ENCODE results near the gene PJA1.

Gene PJA1

GRCh38 chrX:69154051-69154450 lies 11.2 kb downstream of the PJA1 start:
- TF ChIP-seq EZH2phosphoT487 (IDR thresholded peaks at IDR 0.05; ENCODE audit: borderline replicate concordance), result no peak

DNA sequence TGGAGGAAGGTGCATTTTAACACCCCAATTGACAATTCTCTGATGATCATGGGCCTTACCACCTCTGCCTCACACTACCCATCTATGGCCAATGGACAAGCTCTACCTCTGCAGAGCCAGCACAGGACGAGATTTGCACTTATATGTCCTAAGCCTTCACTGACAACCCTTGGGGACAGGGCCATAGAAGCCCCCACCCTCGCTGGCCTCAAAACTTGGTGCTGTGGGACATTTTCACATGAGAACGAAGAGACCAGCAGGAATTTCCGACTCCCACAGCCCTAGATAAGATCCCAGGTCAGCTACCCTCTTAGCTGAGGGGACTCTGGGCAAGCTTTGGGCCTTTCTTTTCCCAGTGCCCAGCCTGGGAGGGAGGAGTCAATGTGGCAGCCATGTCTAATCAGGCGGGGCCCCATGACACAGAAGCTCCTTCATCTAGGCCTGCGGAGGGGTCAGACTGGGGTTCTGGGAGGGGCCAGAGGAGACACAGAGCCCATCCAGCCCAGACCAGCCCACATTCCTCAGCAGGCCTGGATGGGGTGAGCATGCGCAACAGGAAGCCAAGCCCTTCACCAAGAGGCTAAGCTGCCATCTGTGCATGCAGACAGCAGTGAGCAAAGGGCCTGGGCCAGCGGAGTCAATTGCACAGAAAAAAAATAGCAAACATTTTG lies 12.1 kb downstream of the PJA1 start:
- H3K4me1 ChIP-seq (ENCODE audit: insufficient read depth, low read length, poor library complexity, severe bottlenecking), result peaks cover 7% of the 10 kb centered on the region
- no peaks in the 10 kb centered on the region for H3K9me3 ChIP-seq (ENCODE audit: insufficient read depth, low read depth, low read length)
- H3K36me3 ChIP-seq (ENCODE audit: insufficient read depth, low read length), result no peaks in the 10 kb centered on the region
- no peaks in the 10 kb centered on the region for H4K20me1 ChIP-seq (ENCODE audit: insufficient read depth, low read length, poor library complexity, severe bottlenecking)
- no peak overlapping the region for H3K9ac ChIP-seq (ENCODE audit: low read depth, low read length, poor library complexity, severe bottlenecking)
- no peaks in the 10 kb centered on the region for H3F3A ChIP-seq (ENCODE audit: low read depth)
- no peaks in the 10 kb centered on the region for H3K79me2 ChIP-seq (ENCODE audit: insufficient read depth, low read length)
- no peaks in the 10 kb centered on the region for H3K27me3 ChIP-seq (ENCODE audit: insufficient read depth, low read length, poor library complexity, severe bottlenecking)
- no peak overlapping the region for H2AFZ ChIP-seq (ENCODE audit: low read length)
- H3K9me2 ChIP-seq (replicated peaks; ENCODE audit: low read depth, low read length), result no peaks in the 10 kb centered on the region
- no peak overlapping the region for H3K4me2 ChIP-seq (ENCODE audit: low read depth, low read length, poor library complexity, severe bottlenecking)
- H3K4me3 ChIP-seq (ENCODE audit: low read length, poor library complexity, severe bottlenecking), result no peak overlapping the region
- TF ChIP-seq CTCF (conservative IDR thresholded peaks at IDR 0.05; ENCODE audit: low read length) (no peak), EZH2phosphoT487 (IDR thresholded peaks at IDR 0.05; ENCODE audit: borderline replicate concordance) (no peak)

More at GRCh38 chrX:69154051-69154450, 11.2 kb downstream of the PJA1 start:
- Histone ChIP-seq H3K9me3 (ENCODE audit: insufficient read depth, low read depth, low read length) (no peaks in the 10 kb centered on the region), H3K36me3 (ENCODE audit: insufficient read depth, low read length) (no peaks in the 10 kb centered on the region), H3K9me2 (replicated peaks; ENCODE audit: low read depth, low read length) (no peaks in the 10 kb centered on the region), H3F3A (ENCODE audit: low read depth) (no peaks in the 10 kb centered on the region), H3K79me2 (ENCODE audit: insufficient read depth, low read length) (no peaks in the 10 kb centered on the region), H3K4me2 (ENCODE audit: low read depth, low read length, poor library complexity, severe bottlenecking) (no peak overlapping the region), H3K9ac (ENCODE audit: low read depth, low read length, poor library complexity, severe bottlenecking) (no peak overlapping the region), H4K20me1 (ENCODE audit: insufficient read depth, low read length, poor library complexity, severe bottlenecking) (no peaks in the 10 kb centered on the region), H3K27me3 (ENCODE audit: insufficient read depth, low read length, poor library complexity, severe bottlenecking) (no peaks in the 10 kb centered on the region), H3K4me3 (ENCODE audit: low read length, poor library complexity, severe bottlenecking) (no peak overlapping the region), H3K4me1 (ENCODE audit: insufficient read depth, low read length, poor library complexity, severe bottlenecking) (peaks cover 7% of the 10 kb centered on the region), H2AFZ (ENCODE audit: low read length) (no peak overlapping the region)

GRCh38 chrX:69152417-69152841 lies 12.8 kb downstream of the PJA1 start:
- Histone ChIP-seq H4K20me1 (ENCODE audit: insufficient read depth, low read length, poor library complexity, severe bottlenecking) (no peaks in the 10 kb centered on the region), H3K4me2 (ENCODE audit: low read depth, low read length, poor library complexity, severe bottlenecking) (no peak overlapping the region), H3K4me1 (ENCODE audit: insufficient read depth, low read length, poor library complexity, severe bottlenecking) (peaks cover 7% of the 10 kb centered on the region), H3K9me2 (replicated peaks; ENCODE audit: low read depth, low read length) (no peaks in the 10 kb centered on the region), H3K9me3 (ENCODE audit: insufficient read depth, low read depth, low read length) (no peaks in the 10 kb centered on the region), H3K36me3 (ENCODE audit: insufficient read depth, low read length) (no peaks in the 10 kb centered on the region), H3K4me3 (ENCODE audit: low read length, poor library complexity, severe bottlenecking) (no peak overlapping the region), H3F3A (ENCODE audit: low read depth) (no peaks in the 10 kb centered on the region), H3K27me3 (ENCODE audit: insufficient read depth, low read length, poor library complexity, severe bottlenecking) (no peaks in the 10 kb centered on the region), H2AFZ (ENCODE audit: low read length) (no peak overlapping the region), H3K79me2 (ENCODE audit: insufficient read depth, low read length) (no peaks in the 10 kb centered on the region), H3K9ac (ENCODE audit: low read depth, low read length, poor library complexity, severe bottlenecking) (no peak overlapping the region)
- TF ChIP-seq EZH2phosphoT487 (IDR thresholded peaks at IDR 0.05; ENCODE audit: borderline replicate concordance), result no peak
- no peak for TF ChIP-seq CTCF (conservative IDR thresholded peaks at IDR 0.05; ENCODE audit: low read length)

DNA sequence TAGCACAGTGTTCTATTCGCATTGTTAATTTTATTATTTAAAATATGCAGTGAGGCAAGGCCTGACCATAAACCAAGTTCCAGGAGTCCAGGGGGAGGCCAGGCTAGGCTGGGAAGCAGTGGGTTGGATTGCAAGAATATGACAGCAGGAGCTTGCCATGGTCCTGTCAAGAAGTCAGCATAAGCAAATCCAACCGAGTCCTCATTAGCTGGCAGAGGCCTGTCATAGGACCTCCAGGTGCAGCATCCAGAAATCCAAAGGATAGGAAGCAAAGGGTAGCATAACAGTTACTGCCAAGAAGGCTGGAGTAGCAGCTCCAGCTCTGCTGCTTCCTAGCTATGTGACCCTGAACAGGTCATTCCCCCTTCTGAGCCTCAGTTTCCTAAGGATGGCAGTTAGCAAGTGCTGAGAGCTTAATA lies 13.4 kb downstream of the PJA1 start:
- H3K9me3 ChIP-seq (ENCODE audit: insufficient read depth, low read depth, low read length), result no peaks in the 10 kb centered on the region
- H3K4me3 ChIP-seq (ENCODE audit: low read length, poor library complexity, severe bottlenecking), result no peak overlapping the region
- H2AFZ ChIP-seq (ENCODE audit: low read length), result no peak overlapping the region
- peaks cover 7% of the 10 kb centered on the region for H3K4me1 ChIP-seq (ENCODE audit: insufficient read depth, low read length, poor library complexity, severe bottlenecking)
- no peaks in the 10 kb centered on the region for H4K20me1 ChIP-seq (ENCODE audit: insufficient read depth, low read length, poor library complexity, severe bottlenecking)
- H3F3A ChIP-seq (ENCODE audit: low read depth), result no peaks in the 10 kb centered on the region
- H3K4me2 ChIP-seq (ENCODE audit: low read depth, low read length, poor library complexity, severe bottlenecking), result no peak overlapping the region
- H3K79me2 ChIP-seq (ENCODE audit: insufficient read depth, low read length), result no peaks in the 10 kb centered on the region
- H3K27me3 ChIP-seq (ENCODE audit: insufficient read depth, low read length, poor library complexity, severe bottlenecking), result no peaks in the 10 kb centered on the region
- TF ChIP-seq CTCF (conservative IDR thresholded peaks at IDR 0.05; ENCODE audit: low read length) (no peak), EZH2phosphoT487 (IDR thresholded peaks at IDR 0.05; ENCODE audit: borderline replicate concordance) (no peak)
- no peaks in the 10 kb centered on the region for H3K9me2 ChIP-seq (replicated peaks; ENCODE audit: low read depth, low read length)
- H3K36me3 ChIP-seq (ENCODE audit: insufficient read depth, low read length), result no peaks in the 10 kb centered on the region
- no peak overlapping the region for H3K9ac ChIP-seq (ENCODE audit: low read depth, low read length, poor library complexity, severe bottlenecking)

All from Loucy (cell line).